DMS 273 (cell line): Measurements from ENCODE around the gene C3orf62.

Experiments used
- DNase-seq: peaks from one replicate; lab custom pipeline; 2025; ENCODE audit not compliant: unreplicated experiment; lab: John Stamatoyannopoulos, UW

C3orf62 gene

GRCh38 chr3:49276475-49277382 is at the start of gene C3orf62:
C3orf62 (minus strand) TSS chr3:49277232; CDS start chr3:49276872, 360 bp downstream.
- DNase-seq = peak; percentile 91

GRCh38 chr3:49324768-49325167 is 47.7 kb upstream of the C3orf62 start:
- no peak for DNase-seq

- no peak for DNase-seq
These were observed 39.8 kb upstream of the C3orf62 start for GRCh38 chr3:49316696-49317457.

- DNase-seq = no peak
These were observed 37.1 kb upstream of the C3orf62 start for GRCh38 chr3:49313896-49314688.

- no peak for DNase-seq
These were observed 34.3 kb upstream of the C3orf62 start for GRCh38 chr3:49311283-49311682.

- no peak for DNase-seq
These were observed 33.6 kb upstream of the C3orf62 start for GRCh38 chr3:49310677-49311076.

GRCh38 chr3:49305608-49306007 is 28.6 kb upstream of the C3orf62 start:
- DNase-seq = no peak

- no peak for DNase-seq
These were observed 25.6 kb upstream of the C3orf62 start for GRCh38 chr3:49302613-49303012.

- no peak for DNase-seq
These were observed 23.6 kb upstream of the C3orf62 start for GRCh38 chr3:49300595-49300994.

GRCh38 chr3:49298511-49298910 is 21.5 kb upstream of the C3orf62 start:
- DNase-seq = no peak

- no peak for DNase-seq
These were observed 19.9 kb upstream of the C3orf62 start for GRCh38 chr3:49296781-49297411.

GRCh38 chr3:49295489-49296058 is 18.5 kb upstream of the C3orf62 start:
- DNase-seq = peak; percentile 41

- DNase-seq = no peak
These were observed 17.3 kb upstream of the C3orf62 start for GRCh38 chr3:49294343-49294742.

- DNase-seq = no peak
These were observed 7.0 kb upstream of the C3orf62 start for GRCh38 chr3:49283997-49284396.

- DNase-seq = no peak
These were observed 2.3 kb upstream of the C3orf62 start for GRCh38 chr3:49279376-49279775.

GRCh38 chr3:49278548-49278947 is 1.5 kb upstream of the C3orf62 start:
- no peak for DNase-seq

- peak; percentile 48 for DNase-seq
These were observed 347 bp upstream of the C3orf62 start for GRCh38 chr3:49277383-49277775.

GRCh38 chr3:49273825-49274532 is 3.1 kb downstream of the C3orf62 start:
- DNase-seq = no peak

GRCh38 chr3:49271047-49271446 is 6.0 kb downstream of the C3orf62 start:
- DNase-seq = no peak

GRCh38 chr3:49270156-49270500 is 6.9 kb downstream of the C3orf62 start:
- DNase-seq = no peak
